Spinal cord (tissue), 10 donors: Measurements from ENCODE around the gene CSAG3. TPM values are rescaled to one million over a fixed set of nuclear protein-coding genes. Genes with fewer than 3 reads are reported as not detected.
"Not testable (repeated sequence)": the region's sequence is repeated elsewhere in the genome, so short reads cannot be mapped to it uniquely, and the experiment has no call there.

ENCODE experiments used
- DNase-seq, 6 donors: peaks; one replicate each; pipeline versions ENCODE4 v3.0.0 to v3.0.0-alpha.2; 2013 to 2015; ENCODE audit warnings: low spot score in 6 of 6, low read depth in 4 of 6
- H3K27ac ChIP-seq: one replicate; pipeline ENCODE4 v1.5.1; 2013; ENCODE audit warnings: low read depth, low read length, control low read depth
- H3K27me3 ChIP-seq: one replicate; pipeline ENCODE4 v1.6.1; 2013; ENCODE audit warnings: low read length; ENCODE audit not compliant: control insufficient read depth, insufficient read depth
- H3K36me3 ChIP-seq: one replicate; pipeline ENCODE4 v1.6.1; 2013; ENCODE audit warnings: low read length; ENCODE audit not compliant: control insufficient read depth, insufficient read depth
- H3K4me1 ChIP-seq: one replicate; pipeline ENCODE4 v1.6.1; 2013; ENCODE audit warnings: low read length; ENCODE audit not compliant: control insufficient read depth, insufficient read depth
- H3K4me3 ChIP-seq: one replicate; pipeline ENCODE4 v1.5.1; 2013; ENCODE audit warnings: low read depth, low read length, control low read depth
- H3K9me3 ChIP-seq: one replicate; pipeline ENCODE4 v1.6.1; 2013; ENCODE audit warnings: low read length; ENCODE audit not compliant: control insufficient read depth, insufficient read depth
- WGBS: methylation state at CpG from one replicate; pipeline ENCODE4 v1.1.5; 2013; ENCODE audit warnings: missing lambda C conversion rate; ENCODE audit not compliant: insufficient coverage; 5-methylcytosine and 5-hydroxymethylcytosine counted together
- long read RNA-seq, 4 donors: transcript quantifications; one replicate each; lab custom pipeline, GENCODE V29; 2026
- polyA plus RNA-seq, 2 donors: library from polyadenylated mRNA; unstranded; fragments of 120-200 nt; gene quantifications; one replicate each; pipeline ENCODE4 v1.2.1, GENCODE V29; 2013; ENCODE audit not compliant: insufficient read length in 2 of 2
- total RNA-seq, 2 donors: library from RNA; depleted of rRNA in 1 of 2; stranded (reverse); fragments of 120-200 nt in 1 of 2; fragments of >200 nt in 1 of 2; gene quantifications; one replicate each; pipeline versions ENCODE4 v1.2.3 to v1.2.4, GENCODE V29; 2013 to 2014
- donor health status: healthy.

Gene CSAG3
- total RNA-seq, result not detected
- not detected for polyA plus RNA-seq
- long read RNA-seq, donor 1, partial matches to known transcripts, result 0 of 1 reads
- long read RNA-seq, donor 1, other reads (novel, unspliced or antisense), result 0 of 1 reads
- long read RNA-seq, donor 2, result 0 reads
- long read RNA-seq, donor 3, result 0 reads
- long read RNA-seq, donor 4, result 0 reads

DNA sequence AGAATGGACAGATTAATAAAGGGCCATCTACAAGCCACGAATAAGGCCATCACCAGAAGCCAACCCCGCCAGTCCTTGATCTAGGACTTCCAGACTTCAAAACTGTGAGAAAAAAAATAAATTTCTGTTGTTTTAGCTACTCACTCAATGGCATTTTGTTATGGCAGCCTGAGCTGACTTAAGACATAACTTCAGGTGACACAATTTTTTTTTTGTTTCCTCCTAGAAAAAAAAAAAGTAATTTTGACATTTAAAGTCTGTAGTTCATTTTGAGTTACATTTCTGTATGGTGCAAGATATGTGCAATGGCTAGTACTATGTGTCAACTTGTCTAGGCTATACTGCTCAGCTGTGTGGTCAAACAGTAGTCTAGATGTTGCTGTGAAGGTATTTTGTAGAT lies at the start of gene CSAG3:
Gene CSAG3, plus strand, starts transcription at position 301 of the 400 bp plus-strand sequence.
- DNase-seq, H3K4me1 ChIP-seq, H3K27ac ChIP-seq, H3K4me3 ChIP-seq, H3K9me3 ChIP-seq, H3K36me3 ChIP-seq, H3K27me3 ChIP-seq: not testable (repeated sequence)
- no CpG with 5 or more reads among the region's 2 CpGs for WGBS

DNA sequence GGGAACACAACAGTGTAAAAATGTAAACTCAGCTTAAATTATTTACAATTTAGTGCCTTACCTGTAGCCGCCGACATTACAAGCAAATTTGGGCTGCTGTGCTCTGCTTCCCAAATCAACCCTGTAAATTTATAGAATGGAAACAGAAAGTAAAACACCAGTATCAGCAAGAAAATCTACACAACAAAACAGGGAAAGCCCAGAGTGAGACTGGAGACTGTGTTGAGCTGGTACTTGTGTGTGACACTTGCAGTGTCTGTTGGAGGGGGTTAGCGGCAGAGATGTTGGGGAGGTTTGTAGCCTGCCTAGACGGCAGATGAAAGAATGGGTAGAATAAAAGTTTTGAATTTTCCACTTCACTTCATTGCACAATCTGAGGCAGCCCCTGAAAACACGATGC lies 45.8 kb upstream of the CSAG3 start:
- not testable (repeated sequence) for H3K4me3 ChIP-seq, H3K27me3 ChIP-seq, DNase-seq, H3K9me3 ChIP-seq, H3K27ac ChIP-seq, H3K4me1 ChIP-seq, H3K36me3 ChIP-seq
- no CpG with 5 or more reads among the region's 5 CpGs for WGBS

DNA sequence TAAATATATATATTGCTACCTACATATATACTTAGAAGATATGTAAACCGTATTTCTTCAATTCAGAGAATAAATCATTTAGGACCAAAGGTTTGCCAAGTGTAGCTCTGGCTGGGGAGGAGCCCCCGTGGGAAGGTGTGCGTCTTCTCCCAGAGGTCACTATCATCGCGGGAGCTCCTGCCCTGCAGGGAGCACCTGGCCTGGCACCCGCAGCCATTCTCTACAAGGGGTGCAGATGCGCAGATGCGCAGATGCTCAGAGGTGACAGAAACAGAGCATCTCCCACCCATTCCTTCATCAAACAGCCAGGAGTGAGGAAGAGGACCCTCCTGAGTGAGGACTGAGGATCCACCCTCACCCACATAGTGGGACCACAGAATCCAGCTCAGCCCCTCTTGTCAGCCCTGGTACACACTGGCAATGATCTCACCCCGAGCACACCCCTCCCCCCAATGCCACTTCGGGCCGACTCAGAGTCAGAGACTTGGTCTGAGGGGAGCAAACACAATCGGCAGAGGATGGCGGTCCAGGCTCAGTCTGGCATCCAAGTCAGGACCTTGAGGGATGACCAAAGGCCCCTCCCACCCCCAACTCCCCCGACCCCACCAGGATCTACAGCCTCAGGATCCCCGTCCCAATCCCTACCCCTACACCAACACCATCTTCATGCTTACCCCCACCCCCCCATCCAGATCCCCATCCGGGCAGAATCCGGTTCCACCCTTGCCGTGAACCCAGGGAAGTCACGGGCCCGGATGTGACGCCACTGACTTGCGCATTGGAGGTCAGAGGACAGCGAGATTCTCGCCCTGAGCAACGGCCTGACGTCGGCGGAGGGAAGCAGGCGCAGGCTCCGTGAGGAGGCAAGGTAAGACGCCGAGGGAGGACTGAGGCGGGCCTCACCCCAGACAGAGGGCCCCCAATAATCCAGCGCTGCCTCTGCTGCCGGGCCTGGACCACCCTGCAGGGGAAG lies 44.9 kb upstream of the CSAG3 start, which contains the start of gene MAGEA2B:
Gene MAGEA2B, plus strand, starts transcription at position 814 of the 973 bp plus-strand sequence. CDS start 2,479 bp downstream, outside the sequence.
- H3K27ac ChIP-seq, H3K36me3 ChIP-seq, H3K4me1 ChIP-seq, H3K9me3 ChIP-seq, H3K4me3 ChIP-seq, H3K27me3 ChIP-seq, DNase-seq: not testable (repeated sequence)
- WGBS, result no CpG with 5 or more reads among the region's 35 CpGs

DNA sequence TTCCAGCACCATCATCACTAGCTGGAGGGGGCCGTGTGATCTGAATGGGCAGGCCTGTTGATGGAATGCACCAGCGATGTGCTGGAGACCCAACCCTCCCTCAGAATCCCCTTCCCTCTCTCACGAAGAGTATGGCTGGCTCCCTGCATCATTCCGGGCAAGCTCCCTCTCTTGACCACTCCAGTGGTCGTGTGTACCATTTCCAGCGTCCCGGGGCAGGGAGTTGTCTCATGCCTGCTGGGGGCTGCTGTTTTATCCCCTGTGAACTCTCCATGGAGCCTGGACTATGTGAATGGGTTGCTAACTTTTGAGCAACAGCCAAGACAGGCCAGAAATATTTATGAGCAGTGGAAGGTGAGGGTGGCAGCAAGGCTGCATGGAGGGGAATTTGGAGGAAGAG lies 33.6 kb upstream of the CSAG3 start:
- DNase-seq, result no peak
- H3K27me3 ChIP-seq, result no peaks in the 10 kb centered on the region
- no peak overlapping the region for H3K4me3 ChIP-seq
- H3K4me1 ChIP-seq, result no peaks in the 10 kb centered on the region
- H3K36me3 ChIP-seq, result no peaks in the 10 kb centered on the region
- no peaks in the 10 kb centered on the region for H3K9me3 ChIP-seq
- H3K27ac ChIP-seq, result no peak overlapping the region
- 54% methylated on average over 6 of the region's 7 CpGs for WGBS

DNA sequence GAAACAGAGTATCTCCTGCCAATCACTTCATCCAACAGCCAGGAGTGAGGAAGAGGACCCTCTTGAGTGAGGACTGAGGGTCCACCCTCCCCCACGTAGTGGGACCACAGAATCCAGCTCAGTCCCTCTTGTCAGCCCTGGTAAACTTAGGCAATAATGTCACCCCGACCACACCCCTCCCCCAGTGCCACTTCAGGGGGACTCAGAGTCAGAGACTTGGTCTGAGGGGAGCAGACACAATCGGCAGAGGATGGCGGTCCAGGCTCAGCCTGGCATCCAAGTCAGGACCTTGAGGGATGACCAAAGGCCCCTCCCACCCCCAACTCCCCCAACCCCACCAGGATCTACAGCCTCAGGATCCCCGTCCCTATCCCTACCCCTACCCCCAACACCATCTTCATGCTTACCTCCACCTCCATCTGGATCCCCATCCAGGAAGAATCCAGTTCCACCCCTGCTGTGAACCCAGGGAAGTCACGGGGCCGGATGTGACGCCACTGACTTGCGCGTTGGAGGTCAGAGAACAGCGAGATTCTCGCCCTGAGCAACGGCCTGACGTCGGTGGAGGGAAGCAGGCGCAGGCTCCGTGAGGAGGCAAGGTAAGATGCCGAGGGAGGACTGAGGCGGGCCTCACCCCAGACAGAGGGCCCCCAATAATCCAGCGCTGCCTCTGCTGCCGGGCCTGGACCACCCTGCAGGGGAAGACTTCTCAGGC lies 25.6 kb upstream of the CSAG3 start, which contains the start of the genes CSAG1 and MAGEA12:
Gene CSAG1, minus strand, starts transcription at position 461 of the 715 bp plus-strand sequence. CDS start 1,261 bp downstream, outside the sequence.
Gene MAGEA12, plus strand, starts transcription at position 497 of the 715 bp plus-strand sequence. CDS start 2,405 bp downstream, outside the sequence.
- 73% methylated on average over 3 of the region's 21 CpGs for WGBS
- no peaks in the 10 kb centered on the region for H3K27me3 ChIP-seq
- no peak for DNase-seq

DNA sequence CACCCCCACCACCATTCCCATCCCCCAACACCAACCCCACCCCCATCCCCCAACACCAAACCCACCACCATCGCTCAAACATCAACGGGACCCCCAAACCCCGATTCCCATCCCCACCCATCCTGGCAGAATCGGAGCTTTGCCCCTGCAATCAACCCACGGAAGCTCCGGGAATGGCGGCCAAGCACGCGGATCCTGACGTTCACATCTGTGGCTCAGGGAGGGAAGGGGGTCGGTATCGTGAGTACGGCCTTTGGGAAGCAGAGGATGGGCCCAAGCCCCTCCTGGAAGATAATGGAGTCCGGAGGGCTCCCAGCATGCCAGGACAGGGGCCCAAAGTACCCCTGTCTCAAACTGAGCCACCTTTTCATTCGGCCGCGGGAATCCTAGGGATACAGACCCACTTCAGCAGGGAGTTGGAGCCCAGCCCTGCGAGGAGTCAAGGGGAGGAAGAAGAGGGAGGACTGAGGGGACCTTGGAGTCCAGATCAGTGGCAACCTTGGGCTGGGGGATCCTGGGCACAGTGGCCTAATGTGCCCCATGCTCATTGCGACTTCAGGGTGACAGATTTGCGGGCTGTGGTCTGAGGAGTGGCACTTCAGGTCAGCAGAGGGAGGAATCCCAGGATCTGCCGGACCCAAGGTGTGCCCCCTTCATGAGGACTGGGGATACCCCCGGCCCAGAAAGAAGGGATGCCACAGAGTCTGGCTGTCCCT lies 24.7 kb upstream of the CSAG3 start:
- H3K36me3 ChIP-seq, H3K4me1 ChIP-seq, DNase-seq, H3K9me3 ChIP-seq, H3K4me3 ChIP-seq, H3K27me3 ChIP-seq, H3K27ac ChIP-seq: not testable (repeated sequence)
- WGBS, result 83% methylated on average over 19 of the region's 22 CpGs

More for the DNA sequence above, 25.6 kb upstream of the CSAG3 start, which contains the start of the genes CSAG1 and MAGEA12:
- Histone ChIP-seq H3K27ac (no peak within 1 kb of the TSS), H3K9me3 (no peaks in the 10 kb centered on the region), H3K4me3 (no peak within 1 kb of the TSS), H3K4me1 (no peaks in the 10 kb centered on the region), H3K36me3 (no peaks in the 10 kb centered on the region)

DNA sequence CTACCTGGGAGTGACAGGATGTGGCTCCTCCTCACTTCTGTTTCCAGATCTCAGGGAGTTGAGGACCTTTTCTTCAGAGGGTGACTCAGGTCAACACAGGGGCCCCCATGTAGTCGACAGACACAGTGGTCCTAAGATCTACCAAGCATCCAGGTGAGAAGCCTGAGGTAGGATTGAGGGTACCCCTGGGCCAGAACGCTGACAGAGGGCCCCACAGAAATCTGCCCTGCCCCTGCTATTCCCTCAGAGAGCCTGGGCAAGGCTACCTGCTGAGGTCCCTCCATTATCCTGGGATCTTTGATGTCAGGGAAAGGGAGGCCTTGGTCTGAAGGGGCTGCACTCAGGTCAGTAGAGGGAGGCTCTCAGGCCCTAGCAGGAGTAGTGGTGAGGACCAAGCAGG lies 23.9 kb upstream of the CSAG3 start:
- no peak for DNase-seq
- H3K4me3 ChIP-seq, result no peak overlapping the region
- 50% methylated on average over 2 of the region's 2 CpGs for WGBS
- no peaks in the 10 kb centered on the region for H3K27me3 ChIP-seq
- no peak overlapping the region for H3K27ac ChIP-seq
- H3K9me3 ChIP-seq, result no peaks in the 10 kb centered on the region
- H3K4me1 ChIP-seq, result no peaks in the 10 kb centered on the region
- H3K36me3 ChIP-seq, result no peaks in the 10 kb centered on the region

DNA sequence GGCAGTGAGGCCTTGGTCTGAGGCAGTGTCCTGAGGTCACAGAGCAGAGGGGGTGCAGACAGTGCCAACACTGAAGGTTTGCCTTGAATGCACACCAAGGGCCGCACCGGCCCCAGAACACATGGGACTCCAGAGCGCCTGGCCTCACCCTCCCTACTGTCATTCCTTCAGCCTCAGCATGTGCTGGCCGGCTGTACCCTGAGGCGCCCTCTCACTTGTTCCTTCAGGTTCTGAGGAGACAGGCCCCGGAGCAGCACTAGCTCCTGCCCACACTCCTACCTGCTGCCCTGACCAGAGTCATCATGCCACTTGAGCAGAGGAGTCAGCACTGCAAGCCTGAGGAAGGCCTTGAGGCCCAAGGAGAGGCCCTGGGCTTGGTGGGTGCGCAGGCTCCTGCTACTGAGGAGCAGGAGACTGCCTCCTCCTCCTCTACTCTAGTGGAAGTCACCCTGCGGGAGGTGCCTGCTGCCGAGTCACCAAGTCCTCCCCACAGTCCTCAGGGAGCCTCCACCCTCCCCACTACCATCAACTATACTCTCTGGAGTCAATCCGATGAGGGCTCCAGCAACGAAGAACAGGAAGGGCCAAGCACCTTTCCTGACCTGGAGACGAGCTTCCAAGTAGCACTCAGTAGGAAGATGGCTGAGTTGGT lies 23.0 kb upstream of the CSAG3 start:
- 83% methylated on average over 12 of the region's 12 CpGs for WGBS
- Histone ChIP-seq H3K9me3 (no peaks in the 10 kb centered on the region), H3K27me3 (no peaks in the 10 kb centered on the region), H3K27ac (no peak overlapping the region), H3K4me1 (no peaks in the 10 kb centered on the region), H3K36me3 (no peaks in the 10 kb centered on the region), H3K4me3 (no peak overlapping the region)
- DNase-seq, result no peak
